NCI-H2171 treated with DMSO at 0.1 percent for 48 hours (cell line): ENCODE results near the gene AFDN.

Source experiments
- DNase-seq: peaks from one replicate; lab custom pipeline; 2025; lab: John Stamatoyannopoulos, UW

The AFDN gene

GRCh38 chr6:167980911-167981580, 154.3 kb downstream of the AFDN start:
- DNase-seq = no peak

GRCh38 chr6:167981916-167982462, 155.3 kb downstream of the AFDN start:
- DNase-seq = no peak

- no peak for DNase-seq
Measured at GRCh38 chr6:167984144-167984719, 157.5 kb downstream of the AFDN start.

GRCh38 chr6:167984876-167985604, 158.3 kb downstream of the AFDN start:
- DNase-seq = no peak

- no peak for DNase-seq
Measured at GRCh38 chr6:167985911-167986595, 159.3 kb downstream of the AFDN start.

GRCh38 chr6:167987396-167988153, 160.9 kb downstream of the AFDN start:
- DNase-seq = no peak

- DNase-seq = no peak
Measured at GRCh38 chr6:167988154-167988495, 161.4 kb downstream of the AFDN start.

GRCh38 chr6:167988945-167989841, 162.5 kb downstream of the AFDN start:
- DNase-seq = no peak

GRCh38 chr6:167990016-167990945, 163.6 kb downstream of the AFDN start:
- no peak for DNase-seq

GRCh38 chr6:167993169-167993568, 166.5 kb downstream of the AFDN start:
- DNase-seq = no peak

- DNase-seq = no peak
Measured at GRCh38 chr6:167993831-167994230, 167.1 kb downstream of the AFDN start.

- DNase-seq = no peak
Measured at GRCh38 chr6:167995302-167995701, 168.6 kb downstream of the AFDN start.

GRCh38 chr6:167995731-167996151, 169.0 kb downstream of the AFDN start:
- no peak for DNase-seq

- no peak for DNase-seq
Measured at GRCh38 chr6:167996424-167997199, 169.9 kb downstream of the AFDN start.

- no peak for DNase-seq
Measured at GRCh38 chr6:167997642-167998041, 170.9 kb downstream of the AFDN start, which contains the start of gene KIF25. Gene KIF25 (plus strand): TSS chr6:167997671. CDS start chr6:168029586, 31,915 bp downstream.

- DNase-seq = no peak
Measured at GRCh38 chr6:167998215-167998614, 171.5 kb downstream of the AFDN start.

GRCh38 chr6:168000198-168001028, 173.7 kb downstream of the AFDN start:
- DNase-seq = no peak

GRCh38 chr6:168001029-168001332, 174.3 kb downstream of the AFDN start:
- DNase-seq = no peak
